Esophagus squamous epithelium (tissue), 4 donors: ENCODE data around the gene MICB.

ENCODE experiments used
- CTCF ChIP-seq, 6 experiments: fragments of 450-650 bp in 4 of 6; fragments of 200-600 bp in 2 of 6; sonication (generic) in 2 of 6; IDR thresholded peaks; one replicate each; pipeline ENCODE4 v1.5.1; 2016 to 2019; ENCODE audit warnings: antibody characterized with exemption in 6 of 6, mild to moderate bottlenecking in 4 of 6, moderate library complexity in 4 of 6
- POLR2A ChIP-seq, 4 donors: fragments of 450-650 bp; IDR thresholded peaks; one replicate each; pipeline ENCODE4 v1.6.1; 2017; ENCODE audit warnings: antibody characterized with exemption in 4 of 4, mild to moderate bottlenecking in 4 of 4, moderate library complexity in 3 of 4

- TF ChIP-seq CTCF (IDR thresholded peaks at IDR 0.05) (no peak), POLR2A (IDR thresholded peaks at IDR 0.05) (no peak)
Observed at GRCh38 chr6:31483392-31483791, 14.6 kb upstream of the MICB start.
